ENCODE data around the gene RGS10.

The RGS10 gene

GRCh38 chr10:119462773-119463172, 79.7 kb downstream of the RGS10 start:
- no peak for TF ChIP-seq CTCF (conservative IDR thresholded peaks at IDR 0.05; ENCODE audit: low read length)
- TF ChIP-seq EZH2phosphoT487 (IDR thresholded peaks at IDR 0.05; ENCODE audit: borderline replicate concordance): no peak
- no peak overlapping the region for H3K4me3 ChIP-seq (ENCODE audit: low read length, poor library complexity, severe bottlenecking)
- no peak overlapping the region for H3K9ac ChIP-seq (ENCODE audit: low read depth, low read length, poor library complexity, severe bottlenecking)
- H3K4me2 ChIP-seq (ENCODE audit: low read depth, low read length, poor library complexity, severe bottlenecking): no peak overlapping the region
- H3F3A ChIP-seq (ENCODE audit: low read depth): no peaks in the 10 kb centered on the region
- peaks cover 12% of the 10 kb centered on the region for H3K4me1 ChIP-seq (ENCODE audit: insufficient read depth, low read length, poor library complexity, severe bottlenecking)
- no peaks in the 10 kb centered on the region for H3K9me3 ChIP-seq (ENCODE audit: insufficient read depth, low read depth, low read length)
- no peaks in the 10 kb centered on the region for H3K36me3 ChIP-seq (ENCODE audit: insufficient read depth, low read length)
- H4K20me1 ChIP-seq (ENCODE audit: insufficient read depth, low read length, poor library complexity, severe bottlenecking): no peaks in the 10 kb centered on the region
- H3K79me2 ChIP-seq (ENCODE audit: insufficient read depth, low read length): no peaks in the 10 kb centered on the region
- H2AFZ ChIP-seq (ENCODE audit: low read length): no peak overlapping the region
- no peaks in the 10 kb centered on the region for H3K9me2 ChIP-seq (replicated peaks; ENCODE audit: low read depth, low read length)
- no peaks in the 10 kb centered on the region for H3K27me3 ChIP-seq (ENCODE audit: insufficient read depth, low read length, poor library complexity, severe bottlenecking)

- peaks cover 10% of the 10 kb centered on the region for H3K4me1 ChIP-seq (ENCODE audit: insufficient read depth, low read length, poor library complexity, severe bottlenecking)
- no peaks in the 10 kb centered on the region for H4K20me1 ChIP-seq (ENCODE audit: insufficient read depth, low read length, poor library complexity, severe bottlenecking)
- H3K9me3 ChIP-seq (ENCODE audit: insufficient read depth, low read depth, low read length): no peaks in the 10 kb centered on the region
- TF ChIP-seq CTCF (conservative IDR thresholded peaks at IDR 0.05; ENCODE audit: low read length) (no peak), EZH2phosphoT487 (IDR thresholded peaks at IDR 0.05; ENCODE audit: borderline replicate concordance) (no peak)
- no peaks in the 10 kb centered on the region for H3K79me2 ChIP-seq (ENCODE audit: insufficient read depth, low read length)
- H2AFZ ChIP-seq (ENCODE audit: low read length): no peak overlapping the region
- no peaks in the 10 kb centered on the region for H3F3A ChIP-seq (ENCODE audit: low read depth)
- no peak overlapping the region for H3K9ac ChIP-seq (ENCODE audit: low read depth, low read length, poor library complexity, severe bottlenecking)
- H3K27me3 ChIP-seq (ENCODE audit: insufficient read depth, low read length, poor library complexity, severe bottlenecking): no peaks in the 10 kb centered on the region
- no peak overlapping the region for H3K4me3 ChIP-seq (ENCODE audit: low read length, poor library complexity, severe bottlenecking)
- no peaks in the 10 kb centered on the region for H3K36me3 ChIP-seq (ENCODE audit: insufficient read depth, low read length)
- H3K4me2 ChIP-seq (ENCODE audit: low read depth, low read length, poor library complexity, severe bottlenecking): no peak overlapping the region
- no peaks in the 10 kb centered on the region for H3K9me2 ChIP-seq (replicated peaks; ENCODE audit: low read depth, low read length)
Measured at GRCh38 chr10:119461923-119462322, 80.6 kb downstream of the RGS10 start.

GRCh38 chr10:119461380-119461779, 81.1 kb downstream of the RGS10 start:
- no peak overlapping the region for H3K4me2 ChIP-seq (ENCODE audit: low read depth, low read length, poor library complexity, severe bottlenecking)

More at GRCh38 chr10:119461380-119461779, 81.1 kb downstream of the RGS10 start:
- H3K36me3 ChIP-seq (ENCODE audit: insufficient read depth, low read length): no peaks in the 10 kb centered on the region
- H3F3A ChIP-seq (ENCODE audit: low read depth): no peaks in the 10 kb centered on the region
- H3K4me1 ChIP-seq (ENCODE audit: insufficient read depth, low read length, poor library complexity, severe bottlenecking): peaks cover 4% of the 10 kb centered on the region
- no peaks in the 10 kb centered on the region for H3K79me2 ChIP-seq (ENCODE audit: insufficient read depth, low read length)
- no peaks in the 10 kb centered on the region for H4K20me1 ChIP-seq (ENCODE audit: insufficient read depth, low read length, poor library complexity, severe bottlenecking)
- no peak overlapping the region for H3K4me3 ChIP-seq (ENCODE audit: low read length, poor library complexity, severe bottlenecking)
- no peak overlapping the region for H2AFZ ChIP-seq (ENCODE audit: low read length)
- no peaks in the 10 kb centered on the region for H3K9me3 ChIP-seq (ENCODE audit: insufficient read depth, low read depth, low read length)
- H3K9ac ChIP-seq (ENCODE audit: low read depth, low read length, poor library complexity, severe bottlenecking): no peak overlapping the region
- H3K27me3 ChIP-seq (ENCODE audit: insufficient read depth, low read length, poor library complexity, severe bottlenecking): no peaks in the 10 kb centered on the region
- H3K9me2 ChIP-seq (replicated peaks; ENCODE audit: low read depth, low read length): no peaks in the 10 kb centered on the region
- no peak for TF ChIP-seq EZH2phosphoT487 (IDR thresholded peaks at IDR 0.05; ENCODE audit: borderline replicate concordance)
- TF ChIP-seq CTCF (conservative IDR thresholded peaks at IDR 0.05; ENCODE audit: low read length): no peak
